HG03196 (cell line): ENCODE measurements around the gene FAM184B.

Source experiments
- ATAC-seq: cut with Tn5 transposase; IDR thresholded peaks from one replicate; pipeline ENCODE4 v1.9.1; 2021; ENCODE audit not compliant: unreplicated experiment

Gene FAM184B

DNA sequence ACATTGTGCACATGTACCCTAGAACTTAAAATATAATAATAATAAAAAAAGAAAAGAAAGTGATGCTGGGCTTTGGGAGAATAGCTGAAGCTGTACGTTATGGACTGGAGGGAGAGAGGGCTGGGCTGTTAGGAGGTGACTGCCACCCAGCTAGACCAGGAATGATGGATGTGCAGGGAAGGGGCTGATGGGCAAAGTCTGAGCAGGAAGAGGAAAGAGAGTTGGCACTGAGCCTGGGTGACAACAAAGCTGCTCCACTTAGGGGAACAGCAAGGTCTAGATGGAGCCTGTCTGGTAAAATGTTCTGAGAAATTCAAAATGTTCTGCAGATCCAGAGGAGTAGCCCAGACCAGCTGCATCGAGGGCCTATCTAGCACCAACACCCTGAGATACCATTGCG is 134.7 kb downstream of the FAM184B start:
- ATAC-seq = no peak

DNA sequence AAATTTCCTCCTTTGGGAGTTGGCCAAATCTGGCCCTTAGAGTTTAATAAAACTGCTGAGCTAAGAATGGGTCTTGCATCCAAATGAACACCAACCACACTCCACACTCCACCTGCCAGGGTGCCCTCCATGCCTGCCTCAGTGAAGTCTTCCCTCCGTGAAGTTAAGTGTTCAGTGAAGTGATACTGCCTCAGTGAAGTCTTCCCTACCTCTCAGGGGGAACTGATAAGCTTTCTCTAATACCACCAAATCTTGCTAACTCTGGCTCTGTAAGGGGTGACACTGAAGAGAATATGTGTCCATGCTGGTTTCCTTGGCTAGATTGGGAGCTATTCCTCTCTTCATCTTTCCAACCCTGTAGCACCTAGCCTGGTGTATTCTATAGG is 139.0 kb downstream of the FAM184B start:
- no peak for ATAC-seq

- no peak for ATAC-seq
Measured at GRCh38 chr4:17639136-17639535, 142.3 kb downstream of the FAM184B start.

DNA sequence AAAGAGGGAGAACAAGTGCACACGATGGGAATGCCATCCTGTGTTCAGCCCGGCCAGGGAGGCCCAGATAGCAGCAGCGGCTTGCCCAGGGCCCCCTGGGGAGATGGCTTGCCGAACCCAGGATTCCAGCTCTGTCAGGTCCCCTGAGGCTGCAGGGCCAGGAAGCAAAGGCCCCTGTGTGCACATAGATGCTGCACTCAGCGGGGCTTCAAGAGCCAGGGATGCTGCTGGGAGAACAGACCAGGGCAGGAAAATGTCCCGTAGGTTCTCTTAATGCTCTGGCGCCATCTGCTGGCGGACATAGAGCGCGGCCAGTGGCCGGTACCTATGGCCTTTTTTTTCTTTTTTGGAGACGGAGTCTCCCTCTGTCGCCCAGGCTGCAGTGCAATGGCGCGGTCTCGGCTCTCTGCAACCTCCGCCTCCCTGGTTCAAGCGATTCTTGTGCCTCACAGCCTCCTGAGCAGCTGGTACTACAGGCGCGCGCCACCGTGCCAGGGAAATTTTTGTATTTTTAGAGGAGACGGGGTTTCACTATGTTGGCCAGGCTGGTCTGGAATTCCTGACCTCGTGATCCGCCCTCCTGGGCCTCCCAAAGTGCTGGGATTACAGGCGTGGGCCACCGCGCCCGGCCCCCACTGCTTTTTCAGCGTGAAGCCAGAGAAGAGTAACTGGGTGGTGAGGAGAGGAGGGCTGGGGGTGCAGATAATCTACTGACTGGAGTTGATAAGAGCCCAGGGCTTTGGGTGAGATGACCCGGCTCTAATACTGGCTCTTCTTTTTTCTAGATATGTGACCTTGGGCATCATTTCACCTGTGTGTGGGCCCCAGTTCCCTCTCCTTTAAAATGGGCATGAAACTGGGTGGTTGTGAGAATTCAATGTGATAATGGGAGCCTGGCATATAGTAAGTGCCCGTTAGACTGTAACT is 144.5 kb downstream of the FAM184B start:
- ATAC-seq = no peak

GRCh38 chr4:17636341-17636695 is 145.1 kb downstream of the FAM184B start:
- ATAC-seq = no peak

DNA sequence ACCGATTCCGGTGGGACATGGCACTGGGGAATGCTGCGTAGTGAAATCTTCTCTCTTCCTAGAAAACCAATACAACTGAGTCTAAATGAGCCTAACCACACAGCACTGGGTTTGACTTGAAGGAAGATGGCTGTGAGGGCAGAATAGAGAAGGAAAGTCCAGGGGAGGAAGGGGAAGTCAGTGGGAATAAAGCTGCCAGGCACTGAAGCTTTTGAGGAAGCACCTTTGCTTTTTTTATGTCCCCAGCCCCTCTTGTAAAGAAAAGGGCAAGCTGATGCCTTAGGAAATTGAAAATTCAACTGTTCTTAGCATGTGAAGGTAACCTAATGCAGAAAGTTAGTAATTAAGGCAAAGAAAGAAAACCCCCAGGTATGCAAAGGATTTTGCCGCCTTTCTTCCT is 146.4 kb downstream of the FAM184B start:
- no peak for ATAC-seq

GRCh38 chr4:17633600-17633999 is 147.8 kb downstream of the FAM184B start:
- ATAC-seq = no peak

GRCh38 chr4:17630228-17630627 is 151.2 kb downstream of the FAM184B start:
- ATAC-seq = no peak

- no peak for ATAC-seq
Measured at GRCh38 chr4:17624821-17625220, 156.6 kb downstream of the FAM184B start.

DNA sequence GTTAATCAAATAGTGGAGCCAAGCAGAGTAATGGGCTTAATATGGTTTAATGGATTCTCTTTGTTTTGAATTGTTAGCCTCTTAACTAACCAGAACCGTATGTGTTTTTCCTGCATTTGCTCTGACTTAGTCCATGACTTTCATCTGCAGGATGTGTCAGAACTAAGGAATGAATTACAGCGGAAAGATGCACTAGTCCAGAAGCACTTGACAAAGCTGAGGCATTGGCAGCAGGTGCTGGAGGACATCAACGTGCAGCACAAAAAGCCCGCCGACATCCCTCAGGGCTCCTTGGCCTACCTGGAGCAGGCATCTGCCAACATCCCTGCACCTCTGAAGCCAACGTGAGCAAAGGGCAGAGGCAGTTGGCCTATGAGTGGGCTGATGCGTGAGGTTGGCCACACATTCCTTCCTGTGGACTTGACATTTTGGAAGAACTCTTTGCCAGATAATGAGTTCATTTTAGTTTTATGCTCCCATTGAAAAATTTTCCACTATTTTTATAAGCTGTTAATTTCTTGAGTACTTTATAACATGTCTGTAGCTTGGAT is 157.9 kb downstream of the FAM184B start:
- no peak for ATAC-seq

- ATAC-seq = no peak
Measured at GRCh38 chr4:17619416-17620105, 161.9 kb downstream of the FAM184B start.

GRCh38 chr4:17618926-17619325 is 162.5 kb downstream of the FAM184B start:
- no peak for ATAC-seq

- ATAC-seq = no peak
Measured at GRCh38 chr4:17616283-17616682, 165.1 kb downstream of the FAM184B start.

GRCh38 chr4:17614416-17615299 is 166.8 kb downstream of the FAM184B start, which contains the start of gene MED28:
Gene MED28, plus strand, starts transcription at chr4:17614641. Its CDS starts 14 bp downstream, at chr4:17614655.
- ATAC-seq = peak; percentile 96

DNA sequence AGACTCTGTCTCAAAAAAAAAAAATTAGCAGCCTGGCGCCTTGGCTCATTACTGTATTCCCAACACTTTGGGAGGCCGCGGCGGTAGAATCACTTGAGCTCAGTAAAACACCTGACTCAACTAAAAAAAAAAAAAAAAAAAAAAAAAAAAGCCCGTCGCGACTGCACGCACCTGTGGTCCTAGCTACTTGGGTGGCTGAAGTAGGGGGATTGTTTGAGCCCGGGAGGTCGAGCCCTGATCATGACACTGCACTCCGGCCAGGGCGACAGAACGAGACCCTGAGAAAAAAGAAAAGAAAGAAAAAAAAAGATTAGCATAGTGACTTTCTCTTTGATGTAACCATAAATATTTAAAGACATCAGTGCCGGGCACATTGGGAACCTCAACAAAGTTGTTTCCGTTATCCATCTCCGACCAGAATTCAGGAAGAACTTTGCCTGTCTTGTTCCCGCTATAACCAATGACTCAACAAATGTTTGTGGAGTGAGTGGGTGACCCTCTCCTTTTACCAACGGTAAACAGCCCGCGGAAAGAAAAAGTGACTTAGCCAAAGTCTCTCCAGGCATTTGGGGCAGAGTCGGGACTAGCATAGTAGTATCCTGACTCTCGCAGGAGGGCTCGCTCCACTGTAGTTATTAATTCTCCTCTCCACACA is 167.5 kb downstream of the FAM184B start:
- ATAC-seq = peak; percentile 50

GRCh38 chr4:17605236-17605635 is 176.2 kb downstream of the FAM184B start:
- ATAC-seq = no peak

GRCh38 chr4:17599826-17600225 is 181.6 kb downstream of the FAM184B start:
- ATAC-seq = no peak

DNA sequence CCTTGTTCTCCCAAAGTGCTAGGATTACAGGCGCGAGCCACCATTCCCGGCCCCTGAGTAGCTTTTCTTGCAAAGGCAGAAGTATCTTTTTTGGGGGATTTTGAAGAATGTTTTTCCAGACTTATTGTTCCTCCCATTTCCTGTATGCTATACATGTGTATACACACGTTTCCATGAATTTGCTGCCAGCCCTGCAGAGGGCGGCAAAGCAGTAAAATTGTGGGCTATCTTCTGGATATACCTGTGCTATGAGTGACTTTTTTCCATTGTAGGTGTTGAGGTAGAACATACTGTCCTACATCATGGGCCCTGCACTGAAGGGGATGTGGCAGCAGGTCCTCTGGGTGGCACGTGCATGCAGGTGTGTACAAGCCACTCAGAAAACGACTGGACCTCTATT is 183.9 kb downstream of the FAM184B start:
- no peak for ATAC-seq

DNA sequence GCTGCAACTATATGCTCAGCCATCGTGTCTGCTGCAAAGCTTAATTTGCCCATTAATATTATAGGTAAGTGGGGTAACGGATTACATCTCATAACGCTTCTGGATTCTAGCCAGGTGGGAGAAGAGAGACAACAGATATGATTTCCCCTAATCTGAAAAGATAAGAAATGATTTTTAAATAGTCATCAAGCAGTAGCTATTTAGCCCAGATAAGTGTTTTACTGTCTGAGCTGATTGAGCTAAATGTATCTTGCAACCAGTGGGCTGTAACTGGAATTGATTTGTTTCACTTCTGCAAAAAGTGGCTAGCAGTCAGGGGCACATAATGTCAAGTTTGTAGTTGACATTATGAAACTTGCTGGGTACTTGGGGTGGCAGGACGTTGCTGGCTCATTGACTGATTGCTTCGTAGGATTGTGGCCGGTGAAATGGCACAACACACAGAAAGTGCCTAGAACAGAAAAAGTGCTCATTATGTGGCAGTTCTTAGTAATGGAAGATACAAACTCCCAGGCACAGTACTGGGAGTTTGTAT is 185.9 kb downstream of the FAM184B start:
- peak; percentile 85 for ATAC-seq

DNA sequence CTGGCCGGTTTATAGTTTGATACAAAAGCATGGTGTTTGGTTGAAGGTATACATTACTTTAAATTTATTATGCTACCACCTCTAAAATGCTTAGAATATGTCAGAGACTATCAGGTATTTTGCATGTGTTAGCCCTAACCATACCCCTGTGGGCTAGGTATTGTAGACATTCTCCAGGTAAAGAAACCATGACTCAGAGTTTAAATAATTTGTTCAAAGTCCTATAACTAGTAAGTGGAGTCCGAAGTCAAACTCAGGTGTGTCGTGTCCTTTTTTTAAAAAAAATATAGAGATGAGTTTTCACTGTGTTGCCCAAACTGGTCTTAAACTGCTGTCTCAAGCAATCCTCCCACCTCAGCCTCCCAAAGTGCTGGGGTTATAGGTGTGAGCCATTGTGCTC is 192.1 kb downstream of the FAM184B start:
- no peak for ATAC-seq
